GM12878 (cell line): Measurements from ENCODE around the gene NTRK1. TPM values are rescaled to one million over a fixed set of nuclear protein-coding genes. Genes with fewer than 3 reads are reported as not detected.

ENCODE experiments used
- ATAC-seq: fragments of 200-7000 bp; cut with Tn5 transposase; 3 replicates; pipeline ENCODE4 v1.9.1; 2020; ENCODE audit warnings: mild to moderate bottlenecking, moderate library complexity
- BruUV-seq: library from RNA; stranded (reverse); fragments of 400-500 nt; replicated peaks from 2 replicates; lab custom pipeline; 2021; lab: Mats Ljungman, UMichigan
- CTCF ChIA-PET: fragments of 300-600 bp; sonication (Branson Sonifier 250); formaldehyde crosslinking; extraction: SDS; loops from one replicate; lab custom pipeline; 2021; ENCODE audit warnings: inconsistent platforms; lab: Yijun Ruan, JAX
- POLR2A ChIA-PET: fragments of 350-600 bp; formaldehyde crosslinking; extraction: SDS; loops from one replicate; lab custom pipeline; 2021; ENCODE audit warnings: inconsistent platforms; lab: Charles Lee
- RAD21 ChIA-PET: fragments of 300-600 bp; sonication (Branson Sonifier 250); formaldehyde crosslinking; loops from one replicate; lab custom pipeline; 2023; ENCODE audit warnings: antibody characterized with exemption; ENCODE audit not compliant: unreplicated experiment; lab: Charles Lee
- SMC1A ChIA-PET: fragments of 300-600 bp; sonication (Branson Sonifier 250); formaldehyde crosslinking; loops from one replicate; lab custom pipeline; 2023; ENCODE audit not compliant: unreplicated experiment, uncharacterized antibody; lab: Charles Lee
- DNase-seq: peaks from one replicate; pipeline ENCODE4 v3.0.0-alpha.2; 2011; ENCODE audit warnings: low read depth, low spot score
- FAIRE-seq: peaks from 3 replicates; lab custom pipeline; 2011; peaks lifted over from hg19 to GRCh38; lab: Jason Lieb, UNC
- H2AFZ ChIP-seq: 2 replicates; pipeline ENCODE4 v1.6.0; 2011; ENCODE audit warnings: low read depth, low read length, control low read depth; ENCODE audit not compliant: control insufficient read depth
- H3K27ac ChIP-seq: 2 replicates; pipeline ENCODE4 v1.5.1; 2011; ENCODE audit warnings: control low read depth; ENCODE audit not compliant: control insufficient read depth, insufficient read depth
- H3K27me3 ChIP-seq, 2 experiments: replicated peaks in 1 of 2; 2 replicates each; pipeline versions ENCODE4 v1.6.0 to v1.6.1; 2011; ENCODE audit warnings: low read length in 1 of 2; ENCODE audit not compliant: control insufficient read depth in 2 of 2, insufficient read depth in 2 of 2
- H3K36me3 ChIP-seq, 2 experiments: 2 replicates each; pipeline ENCODE4 v1.5.1; 2011; ENCODE audit warnings: low read length in 1 of 2; ENCODE audit not compliant: control insufficient read depth in 2 of 2, insufficient read depth in 2 of 2
- H3K4me1 ChIP-seq: 2 replicates; pipeline ENCODE4 v1.6.1; 2011; ENCODE audit warnings: mild to moderate bottlenecking, low read length, moderate library complexity, mixed read lengths; ENCODE audit not compliant: control insufficient read depth, insufficient read depth
- H3K4me2 ChIP-seq: 2 replicates; pipeline ENCODE4 v1.6.0; 2011; ENCODE audit warnings: control low read depth; ENCODE audit not compliant: control insufficient read depth, insufficient read depth
- H3K4me3 ChIP-seq: fragments of 200-600 bp; sonication (generic); 2 replicates; pipeline ENCODE4 v1.5.1; 2016
- H3K79me2 ChIP-seq: 2 replicates; pipeline ENCODE4 v1.6.0; 2011; ENCODE audit warnings: low read length; ENCODE audit not compliant: control insufficient read depth, insufficient read depth
- H3K9ac ChIP-seq: 2 replicates; pipeline ENCODE4 v1.8.0; 2011; ENCODE audit warnings: low read length, control low read depth, mixed read lengths; ENCODE audit not compliant: control insufficient read depth, insufficient read depth
- H3K9me3 ChIP-seq: replicated peaks from 3 replicates; pipeline ENCODE4 v1.5.1; 2011; ENCODE audit warnings: mild to moderate bottlenecking, low read length; ENCODE audit not compliant: control insufficient read depth, insufficient read depth
- H4K20me1 ChIP-seq: 2 replicates; pipeline ENCODE4 v1.6.0; 2011; ENCODE audit not compliant: control insufficient read depth, insufficient read depth
- CTCF ChIP-seq, 3 experiments: IDR thresholded peaks in 2 of 3; conservative IDR thresholded peaks in 1 of 3; 2 replicates each; pipeline ENCODE4 v1.5.1; 2011; ENCODE audit warnings: low read depth in 3 of 3, low read length in 3 of 3, mild to moderate bottlenecking in 3 of 3, control low read depth in 2 of 3, moderate library complexity in 2 of 3, inconsistent platforms in 1 of 3, mixed read lengths in 1 of 3; ENCODE audit not compliant: control insufficient read depth in 2 of 3, insufficient read depth in 1 of 3; ENCODE audit errors: extremely low read depth in 1 of 3
- GATAD2B ChIP-seq: fragments of 450-650 bp; conservative IDR thresholded peaks from 2 replicates; pipeline ENCODE4 v1.6.1; 2017; ENCODE audit warnings: low read depth, mild to moderate bottlenecking, moderate library complexity
- IKZF1 ChIP-seq: fragments of 450-650 bp; conservative IDR thresholded peaks from 2 replicates; pipeline ENCODE4 v1.6.1; 2017; ENCODE audit warnings: antibody characterized with exemption, mild to moderate bottlenecking
- LARP7 ChIP-seq: fragments of 450-650 bp; IDR thresholded peaks from 2 replicates; pipeline ENCODE4 v1.6.1; 2017; ENCODE audit warnings: mild to moderate bottlenecking
- NRF1 ChIP-seq: conservative IDR thresholded peaks from 2 replicates; pipeline ENCODE4 v1.6.1; 2011; ENCODE audit warnings: mild to moderate bottlenecking, low read depth, low read length, improper control_type of control experiment
- POLR2AphosphoS5 ChIP-seq: IDR thresholded peaks from 2 replicates; pipeline ENCODE4 v1.6.1; 2011; ENCODE audit warnings: mild to moderate bottlenecking, low read length, inconsistent platforms
- POU2F2 ChIP-seq: IDR thresholded peaks from 3 replicates; pipeline ENCODE4 v1.6.1; 2011; ENCODE audit warnings: low read depth, mild to moderate bottlenecking, low read length, borderline replicate concordance
- RAD21 ChIP-seq: IDR thresholded peaks from 2 replicates; pipeline ENCODE4 v1.6.1; 2011; ENCODE audit warnings: mild to moderate bottlenecking, low read depth, low read length, moderate library complexity; ENCODE audit not compliant: insufficient read depth
- RB1 ChIP-seq: fragments of 450-650 bp; formaldehyde crosslinking; IDR thresholded peaks from 2 replicates; pipeline ENCODE4 v1.6.1; 2017; ENCODE audit warnings: mild to moderate bottlenecking, borderline replicate concordance
- SMAD1 ChIP-seq: fragments of 450-650 bp; IDR thresholded peaks from 2 replicates; pipeline ENCODE4 v1.6.1; 2018; ENCODE audit warnings: mild to moderate bottlenecking, low read depth; ENCODE audit not compliant: partially characterized antibody
- SMC3 ChIP-seq: IDR thresholded peaks from 2 replicates; pipeline ENCODE4 v1.6.1; 2011; ENCODE audit warnings: low read length, improper control_type of control experiment, borderline replicate concordance
- STAT3 ChIP-seq: IDR thresholded peaks from 2 replicates; pipeline ENCODE4 v1.6.1; 2011; ENCODE audit warnings: low read depth, low read length, improper control_type of control experiment
- YY1 ChIP-seq: IDR thresholded peaks from 2 replicates; pipeline ENCODE4 v1.6.1; 2011; ENCODE audit warnings: low read depth, mild to moderate bottlenecking, low read length
- ZBTB11 ChIP-seq: fragments of 450-650 bp; formaldehyde crosslinking; IDR thresholded peaks from 2 replicates; pipeline ENCODE4 v1.5.0; 2022; ENCODE audit warnings: mild to moderate bottlenecking, missing genetic modification characterization
- ZBTB33 ChIP-seq: fragments of 450-650 bp; IDR thresholded peaks from 2 replicates; pipeline ENCODE4 v1.6.1; 2017; ENCODE audit warnings: mild to moderate bottlenecking
- ZZZ3 ChIP-seq: IDR thresholded peaks from 2 replicates; pipeline ENCODE4 v1.6.1; 2011; ENCODE audit warnings: low read depth; ENCODE audit not compliant: control insufficient read depth, insufficient read length
- WGBS: methylation state at CpG from one replicate; pipeline ENCODE4 v1.1.6; 2016; ENCODE audit warnings: low lambda C conversion rate; ENCODE audit not compliant: insufficient replicate concordance, insufficient coverage; ENCODE audit errors: missing lambda C conversion rate; 5-methylcytosine and 5-hydroxymethylcytosine counted together
- in situ Hi-C: fragments of 300-500 bp; cut with MboI; formaldehyde crosslinking; loops from 9 replicates; pipeline ENCODE4 v1.14.3; 2018; ENCODE audit warnings: mixed read lengths
- intact Hi-C: fragments of 100-400 bp; cut with micrococcal nuclease; formaldehyde crosslinking; loops from one replicate; pipeline ENCODE4 v1.14.2; 2022; ENCODE audit not compliant: unreplicated experiment
- polyA plus RNA-seq, 11 experiments: library from polyadenylated mRNA; depleted of rRNA in 4 of 11; unstranded in 6 of 11; stranded (reverse) in 5 of 11; fragments of >200 nt; fragmentation: Nextera tagmentation in 4 of 11; fragmentation: Illumina TruSeq in 1 of 11; extraction: Ambion mirVana in 4 of 11; extraction: Trizol in 1 of 11; gene quantifications; 1 replicate in 1 of 11; 2 replicates in 10 of 11; pipeline versions ENCODE4 v1.2.1 to v1.2.3, GENCODE V29; 2011 to 2016; ENCODE audit warnings: inconsistent platforms in 2 of 11, missing spikeins in 2 of 11, low read depth in 1 of 11
- total RNA-seq, 4 experiments: library from RNA; depleted of rRNA in 3 of 4; stranded (reverse); fragments of >200 nt in 3 of 4; fragmentation: Illumina TruSeq in 1 of 4; extraction: Trizol in 1 of 4; gene quantifications; 2 replicates each; pipeline versions ENCODE4 v1.2.1 to v1.2.3, GENCODE V29; 2013 to 2021

The NTRK1 gene
- total and polyA plus RNA-seq, 10 of the 15 experiments (the other 5 are each of a cell fraction or from before 2014, with no cell fraction given), result 0.10 to 0.56 (median 0.40) TPM; not detected in 7

- Histone ChIP-seq H3K9ac (no peak overlapping the region), H3K27ac (no peak overlapping the region), H3K4me1 (peaks cover 26% of the 10 kb centered on the region), H3K36me3 (no peaks in the 10 kb centered on the region), H3K9me3 (no peaks in the 10 kb centered on the region), H2AFZ (peak overlapping the region; percentile 46), H3K79me2 (no peaks in the 10 kb centered on the region), H3K4me2 (peak overlapping the region; percentile 85), H3K27me3 (peaks cover 8 to 22% of the 10 kb centered on the region in 2 experiments), H3K4me3 (peak overlapping the region; percentile 53; the same call in 1 of the 2 replicates), H4K20me1 (no peaks in the 10 kb centered on the region)
- intact Hi-C loops (loop anchor here (1.0 kb wide), 4 partner anchors 21 to 171 kb away; no protein-coding TSS in a partner anchor), in situ Hi-C loops (loop anchor here (5.0 kb wide), 2 partner anchors 58 to 173 kb away; no protein-coding TSS in a partner anchor)
- BruUV-seq, result no TSS peak
- peak; percentile 84 for ATAC-seq
- ChIA-PET POLR2A (interaction anchor here (0.6 to 1.7 kb wide), 6 partner anchors 22 to 134 kb away, joined by 3 to 9 read pairs (median 3); no protein-coding TSS in a partner anchor), SMC1A (interaction anchor here (0.9 to 7.6 kb wide), 24 partner anchors 8 to 233 kb away, joined by 3 to 123 read pairs (median 5); partner anchors contain the start of genes ISG20L2, METTL25B and MRPL24), CTCF (interaction anchor here (0.6 to 9.4 kb wide), 51 partner anchors 10 to 296 kb away, joined by 3 to 248 read pairs (median 5); partner anchors contain the start of genes CRABP2, ISG20L2, METTL25B and MRPL24), RAD21 (interaction anchor here (0.6 to 7.0 kb wide), 24 partner anchors 13 to 246 kb away, joined by 3 to 115 read pairs (median 4); partner anchors contain the start of genes ISG20L2, METTL25B, MRPL24 and PRCC)
- no peak for DNase-seq
- FAIRE-seq, result no peak
- WGBS, result 6% methylated on average over 35 of the region's 35 CpGs
- peak; percentile 80 for TF ChIP-seq RAD21
- no peak for TF ChIP-seq ZBTB33
- TF ChIP-seq RB1, result peak; percentile 70; the same call in 1 of the 2 replicates
- TF ChIP-seq IKZF1, result no peak
- peak; percentile 82; the same call in 1 of the 2 replicates for TF ChIP-seq SMC3
- peak; percentile 67 for TF ChIP-seq YY1
- TF ChIP-seq ZBTB11, result 0 out of 2 replicates have a peak, but pooled peaks have one; percentile 10
- 0 out of 2 replicates have a peak, but pooled peaks have one; percentile 28 for TF ChIP-seq GATAD2B
- peak; percentile 63 to 91 (median 77) for TF ChIP-seq CTCF (IDR thresholded peaks at IDR 0.05 in 2 of 3, conservative IDR thresholded peaks at IDR 0.05 in 1 of 3; ENCODE audit: control insufficient read depth in 2 of 3, extremely low read depth in 1 of 3, insufficient read depth in 1 of 3, low read depth in 3 of 3, low read length in 3 of 3)
- 0 out of 2 replicates have a peak, but pooled peaks have one; percentile 45 for TF ChIP-seq LARP7
- TF ChIP-seq STAT3, result no peak
- no peak for TF ChIP-seq SMAD1
- no peak for TF ChIP-seq NRF1
- TF ChIP-seq POU2F2, result 0 out of 3 replicates have a peak, but pooled peaks have one; percentile 15
- no peak for TF ChIP-seq POLR2AphosphoS5
- TF ChIP-seq ZZZ3, result no peak
These were observed 495 bp upstream of the NTRK1 start for GRCh38 chr1:156860113-156860627.
